HG02870 (cell line): ENCODE measurements around the gene C1orf21.

Experiments used
- ATAC-seq: cut with Tn5 transposase; IDR thresholded peaks from one replicate; pipeline ENCODE4 v1.9.1; 2021; ENCODE audit warnings: mild to moderate bottlenecking, moderate library complexity; ENCODE audit not compliant: unreplicated experiment

The C1orf21 gene

GRCh38 chr1:184541537-184542152 lies 154.8 kb downstream of the C1orf21 start:
- no peak for ATAC-seq

GRCh38 chr1:184542291-184542690 lies 155.5 kb downstream of the C1orf21 start:
- no peak for ATAC-seq

DNA sequence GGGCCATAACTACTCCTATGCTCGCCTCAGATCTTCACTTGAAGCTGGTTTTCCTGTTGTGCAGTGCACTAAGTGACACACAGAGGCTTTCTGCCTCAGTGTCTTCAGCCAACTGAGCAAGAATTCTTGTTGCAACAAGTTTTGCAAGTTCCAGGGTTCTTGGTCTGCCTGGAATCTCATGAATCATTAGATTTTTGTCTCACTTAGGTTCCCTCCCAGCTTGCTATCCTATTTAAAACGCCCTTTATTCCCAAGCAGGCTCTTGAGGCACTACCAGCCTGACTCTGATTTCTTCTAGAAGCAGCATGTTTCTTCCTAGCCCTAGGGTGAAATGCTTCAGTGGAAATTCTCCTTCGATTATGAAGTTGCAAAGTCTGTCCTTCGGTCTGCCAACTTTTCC lies 158.8 kb downstream of the C1orf21 start:
- ATAC-seq: no peak

GRCh38 chr1:184552446-184552845 lies 165.6 kb downstream of the C1orf21 start:
- ATAC-seq: no peak

GRCh38 chr1:184553845-184554244 lies 167.0 kb downstream of the C1orf21 start:
- no peak for ATAC-seq

- ATAC-seq: no peak
Measured at GRCh38 chr1:184555665-184556641, 169.1 kb downstream of the C1orf21 start.

DNA sequence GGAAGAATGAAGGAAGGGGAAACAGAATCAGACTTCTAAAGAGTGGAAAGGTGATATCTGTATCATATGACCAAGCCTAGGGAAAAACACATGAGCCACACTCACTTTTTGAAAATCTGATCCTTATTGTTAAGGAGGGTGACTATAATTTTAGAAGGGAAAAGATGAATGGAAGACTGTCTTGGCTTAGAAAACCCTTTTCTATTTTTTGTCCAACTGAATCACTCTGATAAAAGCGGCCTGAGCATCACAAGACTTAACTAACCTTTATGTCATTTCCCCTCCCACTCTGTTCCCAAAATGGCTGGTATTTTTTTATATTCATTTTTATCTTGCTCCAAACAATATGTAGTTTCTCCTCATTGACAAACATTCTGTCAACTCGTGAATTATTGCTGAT lies 169.8 kb downstream of the C1orf21 start:
- no peak for ATAC-seq

DNA sequence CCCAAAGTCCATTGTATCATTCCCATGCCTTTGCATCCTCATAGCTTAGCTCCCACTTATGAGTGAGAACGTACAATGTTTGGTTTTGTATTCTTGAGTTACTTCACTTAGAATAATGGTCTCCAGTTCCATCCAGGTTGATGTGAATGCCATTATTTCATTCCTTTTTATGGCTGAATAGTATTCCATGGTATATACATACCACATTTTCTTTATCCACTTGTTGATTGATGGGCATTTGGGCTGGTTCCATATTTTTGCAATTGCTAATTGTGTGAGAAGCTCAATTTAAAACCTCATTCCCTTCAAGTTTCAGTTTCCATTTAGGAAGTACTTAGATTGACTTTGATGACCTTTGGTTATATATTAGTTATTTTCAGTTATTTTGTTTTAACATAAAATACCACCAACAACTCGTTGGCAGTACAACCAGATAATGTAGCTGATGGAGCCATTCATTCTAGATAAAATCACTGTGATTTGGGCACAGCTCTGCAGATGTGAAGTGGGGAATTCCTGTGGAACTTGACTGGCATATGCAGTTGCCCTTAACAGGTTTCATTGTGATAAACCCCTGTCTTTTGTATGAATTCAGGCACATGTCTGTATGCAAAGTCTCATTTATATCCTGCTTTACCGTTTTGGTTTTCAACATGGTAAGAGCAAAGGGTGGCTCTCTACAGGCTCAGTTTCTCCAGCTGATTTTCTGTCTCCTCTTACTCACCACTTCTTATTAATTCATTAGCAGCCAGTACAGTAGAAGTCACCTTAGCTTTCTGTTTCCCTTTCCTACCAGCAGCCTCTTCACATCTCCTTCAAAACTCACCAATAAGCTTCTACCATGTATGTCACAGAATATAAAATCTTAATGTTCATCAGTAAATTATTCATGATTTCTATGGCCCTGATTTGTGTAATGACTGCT lies 170.9 kb downstream of the C1orf21 start:
- no peak for ATAC-seq

DNA sequence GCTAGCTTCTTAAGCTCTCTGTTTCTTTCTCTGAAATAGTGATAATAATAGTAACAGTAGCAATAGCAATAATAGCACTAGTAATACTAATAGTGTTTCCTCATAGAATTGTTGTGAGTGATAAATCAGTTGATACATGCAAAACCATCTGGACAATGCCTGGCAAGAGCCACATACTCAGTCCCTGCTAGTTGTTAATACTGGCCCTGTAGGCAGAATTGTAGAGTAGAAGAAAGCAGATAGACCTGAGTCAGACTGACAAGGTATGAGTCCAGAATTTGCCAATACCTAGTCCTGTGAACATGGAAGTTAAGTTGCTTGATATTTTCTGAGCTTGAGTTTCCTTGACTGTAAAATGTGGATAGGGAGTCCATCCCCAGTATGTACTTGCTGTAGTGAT lies 171.9 kb downstream of the C1orf21 start:
- no peak for ATAC-seq

- no peak for ATAC-seq
Measured at GRCh38 chr1:184559117-184559713, 172.4 kb downstream of the C1orf21 start.

DNA sequence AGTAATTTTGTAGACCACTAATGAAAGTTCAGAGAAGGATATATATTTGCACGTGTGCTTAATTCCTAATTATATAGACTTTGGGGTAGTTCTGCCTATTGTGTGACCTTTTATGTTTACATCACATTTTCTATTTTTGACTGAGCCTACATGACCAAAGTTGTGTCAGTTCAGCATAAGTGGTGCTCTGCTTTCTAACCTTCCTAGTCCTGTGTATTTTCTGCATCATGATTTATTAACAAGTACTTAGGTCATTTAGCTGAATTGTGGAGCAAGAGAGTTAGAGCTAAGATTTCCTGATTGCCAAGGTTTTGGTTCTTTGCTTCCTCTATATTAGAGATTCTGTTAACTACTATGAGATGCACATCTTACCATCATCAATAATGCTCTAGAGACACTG lies 176.0 kb downstream of the C1orf21 start:
- ATAC-seq: no peak

- no peak for ATAC-seq
Measured at GRCh38 chr1:184563308-184563707, 176.5 kb downstream of the C1orf21 start.

DNA sequence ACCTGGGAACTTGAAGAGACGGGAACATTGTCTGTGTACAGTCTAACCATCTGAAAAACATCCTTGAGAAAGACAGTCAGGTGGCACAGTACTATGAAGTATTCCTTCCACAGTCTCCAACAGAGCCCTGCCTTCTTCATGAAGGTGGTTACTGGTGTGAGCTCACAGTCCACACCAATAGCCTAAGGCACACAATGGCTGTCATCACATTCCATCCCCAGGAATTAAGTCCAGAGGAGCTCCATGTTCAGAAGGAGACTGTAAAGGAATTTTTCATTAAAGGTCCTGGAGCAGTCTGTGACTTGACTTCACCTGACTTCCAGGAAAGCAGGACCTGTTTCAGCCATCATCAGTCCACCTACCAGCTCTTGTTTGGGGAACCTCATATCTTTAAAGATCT lies 180.2 kb downstream of the C1orf21 start:
- ATAC-seq: no peak

GRCh38 chr1:184567637-184568036 lies 180.8 kb downstream of the C1orf21 start:
- ATAC-seq: no peak

DNA sequence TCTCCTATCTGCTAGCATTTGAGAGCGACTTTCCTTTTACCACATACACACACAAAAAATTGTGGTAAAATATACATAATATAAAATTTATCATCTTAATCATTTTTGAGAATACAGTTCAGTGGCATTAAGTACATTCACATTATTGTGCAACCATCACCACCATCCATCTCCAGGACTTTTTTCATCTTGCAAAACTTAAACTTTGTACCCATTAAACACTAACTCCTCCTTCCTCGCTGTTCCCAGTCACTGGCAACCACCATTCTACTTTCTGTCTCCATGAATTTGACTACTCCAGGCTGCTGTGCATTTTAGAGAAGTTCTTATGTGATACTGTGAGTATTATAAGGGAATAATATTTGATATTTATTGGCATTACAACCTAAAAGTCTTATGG lies 181.3 kb downstream of the C1orf21 start:
- no peak for ATAC-seq

- ATAC-seq: no peak
Measured at GRCh38 chr1:184569106-184569505, 182.3 kb downstream of the C1orf21 start.

DNA sequence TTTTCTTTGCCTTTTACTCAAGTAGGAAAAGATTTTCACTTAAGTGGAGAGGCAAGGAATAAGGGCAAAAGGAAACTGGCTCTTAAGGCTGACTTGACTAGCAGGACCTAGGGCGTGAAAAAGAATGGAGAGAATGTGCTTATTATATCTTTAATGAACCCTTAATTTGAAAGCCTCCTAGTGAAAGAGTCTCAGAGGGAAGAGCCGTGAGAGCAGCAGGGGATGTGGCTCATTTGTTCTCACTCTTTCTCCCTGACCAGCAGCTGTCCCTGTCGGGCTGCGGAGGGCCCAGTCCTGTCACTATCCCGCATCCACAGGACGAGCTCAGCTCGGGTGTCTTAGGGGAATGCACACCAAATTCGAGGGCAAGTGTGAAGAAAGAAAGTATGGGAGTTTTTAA lies 187.8 kb downstream of the C1orf21 start:
- no peak for ATAC-seq

DNA sequence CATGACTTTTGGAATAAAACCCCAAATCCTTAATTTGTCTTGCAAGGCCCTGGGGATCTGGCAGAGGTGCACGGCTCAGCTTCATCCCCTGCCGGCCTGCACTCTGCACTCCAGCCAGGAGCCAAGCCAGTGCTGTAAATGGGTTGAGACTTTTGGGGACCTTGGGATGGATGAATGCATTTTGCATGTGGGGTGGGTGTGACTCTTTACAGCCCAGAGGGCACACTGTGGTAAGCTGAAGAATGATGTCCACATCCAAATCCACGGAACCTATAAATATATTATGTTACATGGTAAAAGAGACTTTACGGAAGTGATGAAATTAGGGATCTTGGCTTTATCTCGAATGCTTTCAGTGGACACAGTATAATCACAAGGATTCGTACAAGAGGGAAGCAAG lies 190.0 kb downstream of the C1orf21 start:
- ATAC-seq: no peak

- no peak for ATAC-seq
Measured at GRCh38 chr1:184577319-184577718, 190.5 kb downstream of the C1orf21 start.

GRCh38 chr1:184582411-184582810 lies 195.6 kb downstream of the C1orf21 start:
- no peak for ATAC-seq

GRCh38 chr1:184583849-184584248 lies 197.0 kb downstream of the C1orf21 start:
- no peak for ATAC-seq
